Activated CD4-positive, alpha-beta T cell treated with anti-CD3 and anti-CD28 coated beads, Interleukin-2, amount 10 ng/mL, durations not matched to agents 7 days and 5 days (primary cell): ENCODE results near the gene FAM163B. TPM values are rescaled to one million over a fixed set of nuclear protein-coding genes. Genes with fewer than 3 reads are reported as not detected.
"Not testable (repeated sequence)": the region's sequence is repeated elsewhere in the genome, so short reads cannot be mapped to it uniquely, and the experiment has no call there.

Source experiments
- CTCF ChIA-PET: fragments of 350-600 bp; sonication (Branson Sonifier 250); formaldehyde crosslinking; loops from one replicate; lab custom pipeline; 2021; ENCODE audit warnings: antibody characterized with exemption; lab: Charles Lee
- POLR2A ChIA-PET: fragments of 350-600 bp; sonication (Branson Sonifier 250); formaldehyde crosslinking; loops from one replicate; lab custom pipeline; 2021; ENCODE audit warnings: antibody characterized with exemption; lab: Charles Lee
- DNase-seq: peaks from one replicate; pipeline ENCODE4 v3.0.0-alpha.2; 2020
- H3K27ac Mint-ChIP-seq: one replicate; pipeline ENCODE4 v1.8.0; 2021; ENCODE audit warnings: mild to moderate bottlenecking, moderate library complexity, mixed read lengths
- H3K27me3 Mint-ChIP-seq: one replicate; pipeline ENCODE4 v1.8.0; 2021; ENCODE audit warnings: mixed read lengths
- H3K36me3 Mint-ChIP-seq: one replicate; pipeline ENCODE4 v1.8.0; 2021; ENCODE audit warnings: low read depth, mixed read lengths
- H3K4me1 Mint-ChIP-seq: one replicate; pipeline ENCODE4 v1.8.0; 2021; ENCODE audit warnings: mixed read lengths
- H3K4me3 Mint-ChIP-seq: one replicate; pipeline ENCODE4 v1.8.0; 2021; ENCODE audit warnings: mild to moderate bottlenecking, moderate library complexity, mixed read lengths
- H3K9me3 Mint-ChIP-seq: one replicate; pipeline ENCODE4 v1.8.0; 2021; ENCODE audit warnings: mixed read lengths
- total RNA-seq, 2 experiments: library from RNA; stranded (reverse); gene quantifications; one replicate each; pipeline ENCODE4 v1.2.3, GENCODE V29; 2021

FAM163B gene
- total RNA-seq, 2 experiments from 2014 or later, result not detected

- DNase-seq, result no peak
- H3K4me3 Mint-ChIP-seq, result no peak overlapping the region
- POLR2A ChIA-PET, result no interaction called here
- no peaks in the 10 kb centered on the region for H3K4me1 Mint-ChIP-seq
- CTCF ChIA-PET, result no interaction called here
- H3K9me3 Mint-ChIP-seq, result no peaks in the 10 kb centered on the region
- no peaks in the 10 kb centered on the region for H3K27me3 Mint-ChIP-seq
- no peaks in the 10 kb centered on the region for H3K36me3 Mint-ChIP-seq
- no peak overlapping the region for H3K27ac Mint-ChIP-seq
These were observed 39.9 kb downstream of the FAM163B start for GRCh38 chr9:133569121-133569785.

DNA sequence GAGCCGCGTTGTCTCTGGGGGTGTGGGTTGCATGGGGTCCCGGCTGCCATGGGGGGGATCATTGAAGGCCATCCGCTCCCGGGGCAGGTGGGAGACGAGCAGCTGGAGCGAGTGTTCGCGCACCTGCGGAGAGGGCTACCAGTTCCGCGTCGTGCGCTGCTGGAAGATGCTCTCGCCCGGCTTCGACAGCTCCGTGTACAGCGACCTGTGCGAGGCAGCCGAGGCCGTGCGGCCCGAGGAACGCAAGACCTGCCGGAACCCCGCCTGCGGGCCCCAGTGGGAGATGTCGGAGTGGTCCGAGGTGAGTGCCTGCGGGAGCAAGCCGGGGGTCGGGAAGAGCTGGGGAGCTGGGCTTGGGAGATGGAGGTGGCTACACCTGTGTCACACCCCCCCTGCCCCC lies 41.0 kb downstream of the FAM163B start:
- Mint-ChIP-seq H3K36me3 (no peaks in the 10 kb centered on the region), H3K4me1 (no peaks in the 10 kb centered on the region), H3K27ac (no peak overlapping the region), H3K27me3 (no peaks in the 10 kb centered on the region), H3K4me3 (no peak overlapping the region), H3K9me3 (no peaks in the 10 kb centered on the region)
- ChIA-PET POLR2A (no interaction called here), CTCF (no interaction called here)
- DNase-seq, result no peak

DNA sequence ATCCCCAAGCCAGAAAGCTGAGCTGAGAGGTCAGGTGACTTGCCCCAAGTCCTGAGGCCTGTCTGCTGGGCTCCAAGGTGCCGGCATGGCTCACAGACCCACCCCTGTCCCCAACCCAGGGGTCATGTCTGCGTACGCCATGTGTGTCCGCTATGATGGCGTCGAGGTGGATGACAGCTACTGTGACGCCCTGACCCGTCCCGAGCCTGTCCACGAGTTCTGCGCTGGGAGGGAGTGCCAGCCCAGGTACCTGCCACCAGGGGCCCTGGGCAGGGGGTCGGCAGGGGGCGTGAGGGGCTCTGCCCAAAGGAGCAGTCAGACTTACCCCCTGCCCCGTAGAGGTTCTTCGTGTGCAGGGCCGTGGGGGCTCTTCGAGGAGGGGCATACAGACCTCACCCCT lies 42.4 kb downstream of the FAM163B start:
- POLR2A ChIA-PET, result no interaction called here
- Mint-ChIP-seq H3K27ac (no peak overlapping the region), H3K4me3 (no peak overlapping the region), H3K27me3 (no peaks in the 10 kb centered on the region), H3K4me1 (no peaks in the 10 kb centered on the region), H3K9me3 (no peaks in the 10 kb centered on the region), H3K36me3 (no peaks in the 10 kb centered on the region)
- DNase-seq, result no peak
- CTCF ChIA-PET, result no interaction called here

GRCh38 chr9:133566382-133566781 lies 42.8 kb downstream of the FAM163B start:
- no peaks in the 10 kb centered on the region for H3K9me3 Mint-ChIP-seq
- ChIA-PET POLR2A (no interaction called here), CTCF (no interaction called here)
- H3K27ac Mint-ChIP-seq, result no peak overlapping the region
- H3K36me3 Mint-ChIP-seq, result no peaks in the 10 kb centered on the region
- DNase-seq, result no peak
- no peaks in the 10 kb centered on the region for H3K4me1 Mint-ChIP-seq
- no peak overlapping the region for H3K4me3 Mint-ChIP-seq
- no peaks in the 10 kb centered on the region for H3K27me3 Mint-ChIP-seq

GRCh38 chr9:133564451-133565116 lies 44.6 kb downstream of the FAM163B start:
- CTCF ChIA-PET, result no interaction called here

GRCh38 chr9:133563814-133564213 lies 45.4 kb downstream of the FAM163B start:
- H3K9me3 Mint-ChIP-seq, H3K27me3 Mint-ChIP-seq, CTCF ChIA-PET, H3K4me1 Mint-ChIP-seq, H3K27ac Mint-ChIP-seq, H3K36me3 Mint-ChIP-seq, POLR2A ChIA-PET, DNase-seq, H3K4me3 Mint-ChIP-seq: not testable (repeated sequence)

More at GRCh38 chr9:133564451-133565116, 44.6 kb downstream of the FAM163B start:
- POLR2A ChIA-PET, result no interaction called here
- no peak overlapping the region for H3K27ac Mint-ChIP-seq
- H3K36me3 Mint-ChIP-seq, result no peaks in the 10 kb centered on the region
- no peaks in the 10 kb centered on the region for H3K4me1 Mint-ChIP-seq
- H3K27me3 Mint-ChIP-seq, result no peaks in the 10 kb centered on the region
- DNase-seq, result no peak
- no peak overlapping the region for H3K4me3 Mint-ChIP-seq
- no peaks in the 10 kb centered on the region for H3K9me3 Mint-ChIP-seq

GRCh38 chr9:133563291-133563796 lies 45.8 kb downstream of the FAM163B start:
- Mint-ChIP-seq H3K9me3 (no peaks in the 10 kb centered on the region), H3K4me3 (no peak overlapping the region), H3K27ac (no peak overlapping the region), H3K36me3 (no peaks in the 10 kb centered on the region), H3K4me1 (peaks cover 4% of the 10 kb centered on the region), H3K27me3 (no peaks in the 10 kb centered on the region)
- CTCF ChIA-PET, result no interaction called here
- POLR2A ChIA-PET, result no interaction called here
- DNase-seq, result no peak

- Mint-ChIP-seq H3K4me1 (peaks cover 4% of the 10 kb centered on the region), H3K4me3 (no peak overlapping the region), H3K9me3 (no peaks in the 10 kb centered on the region), H3K27me3 (no peaks in the 10 kb centered on the region), H3K27ac (no peak overlapping the region), H3K36me3 (no peaks in the 10 kb centered on the region)
- no peak for DNase-seq
- POLR2A ChIA-PET, result no interaction called here
- CTCF ChIA-PET, result no interaction called here
These were observed 46.4 kb downstream of the FAM163B start for GRCh38 chr9:133562611-133563290.

DNA sequence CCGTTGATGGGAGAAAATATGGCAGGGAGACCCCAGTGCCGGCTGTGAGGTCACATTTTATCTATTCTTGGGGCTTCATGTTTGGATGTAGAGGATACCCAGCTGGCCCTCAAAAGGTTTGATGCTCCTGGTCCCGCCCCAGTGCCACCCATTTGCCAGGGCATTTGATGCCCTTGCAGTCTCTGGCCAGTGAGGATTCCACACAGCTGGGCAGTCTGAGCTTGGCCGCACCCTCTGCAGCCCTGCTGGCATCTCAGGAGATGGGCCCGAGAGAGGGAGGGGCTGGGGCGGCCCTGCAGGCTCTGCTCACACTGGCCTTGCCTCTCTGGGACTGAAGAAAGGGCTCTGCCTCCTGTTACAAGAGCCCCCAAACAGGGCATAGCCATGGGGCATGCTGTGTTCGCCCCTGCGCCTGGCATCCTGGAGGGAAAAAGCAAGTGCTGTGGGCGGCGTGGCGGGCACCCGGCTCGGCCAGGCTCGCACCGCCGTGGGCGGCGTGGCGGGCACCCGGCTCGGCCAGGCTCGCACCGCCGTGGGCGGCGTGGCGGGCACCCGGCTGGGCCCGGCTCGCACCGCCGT lies 47.1 kb downstream of the FAM163B start:
- H3K4me3 Mint-ChIP-seq, result no peak overlapping the region
- ChIA-PET CTCF (no interaction called here), POLR2A (no interaction called here)
- no peak overlapping the region for H3K27ac Mint-ChIP-seq
- H3K36me3 Mint-ChIP-seq, result no peaks in the 10 kb centered on the region
- peaks cover 4% of the 10 kb centered on the region for H3K4me1 Mint-ChIP-seq
- H3K27me3 Mint-ChIP-seq, result no peaks in the 10 kb centered on the region
- no peak for DNase-seq
- no peaks in the 10 kb centered on the region for H3K9me3 Mint-ChIP-seq

- no peak for DNase-seq
These were observed 48.2 kb downstream of the FAM163B start for GRCh38 chr9:133560944-133561343.

GRCh38 chr9:133560311-133560710 lies 48.9 kb downstream of the FAM163B start:
- Mint-ChIP-seq H3K27ac (no peak overlapping the region), H3K27me3 (no peaks in the 10 kb centered on the region), H3K4me1 (peaks cover 4% of the 10 kb centered on the region), H3K4me3 (no peak overlapping the region), H3K9me3 (no peaks in the 10 kb centered on the region), H3K36me3 (no peaks in the 10 kb centered on the region)
- ChIA-PET POLR2A (no interaction called here), CTCF (no interaction called here)
- DNase-seq, result no peak

More at GRCh38 chr9:133560944-133561343, 48.2 kb downstream of the FAM163B start:
- CTCF ChIA-PET, result no interaction called here
- POLR2A ChIA-PET, result no interaction called here
- no peaks in the 10 kb centered on the region for H3K9me3 Mint-ChIP-seq
- no peak overlapping the region for H3K4me3 Mint-ChIP-seq
- H3K27me3 Mint-ChIP-seq, result no peaks in the 10 kb centered on the region
- H3K36me3 Mint-ChIP-seq, result no peaks in the 10 kb centered on the region
- H3K27ac Mint-ChIP-seq, result no peak overlapping the region
- peaks cover 4% of the 10 kb centered on the region for H3K4me1 Mint-ChIP-seq

DNA sequence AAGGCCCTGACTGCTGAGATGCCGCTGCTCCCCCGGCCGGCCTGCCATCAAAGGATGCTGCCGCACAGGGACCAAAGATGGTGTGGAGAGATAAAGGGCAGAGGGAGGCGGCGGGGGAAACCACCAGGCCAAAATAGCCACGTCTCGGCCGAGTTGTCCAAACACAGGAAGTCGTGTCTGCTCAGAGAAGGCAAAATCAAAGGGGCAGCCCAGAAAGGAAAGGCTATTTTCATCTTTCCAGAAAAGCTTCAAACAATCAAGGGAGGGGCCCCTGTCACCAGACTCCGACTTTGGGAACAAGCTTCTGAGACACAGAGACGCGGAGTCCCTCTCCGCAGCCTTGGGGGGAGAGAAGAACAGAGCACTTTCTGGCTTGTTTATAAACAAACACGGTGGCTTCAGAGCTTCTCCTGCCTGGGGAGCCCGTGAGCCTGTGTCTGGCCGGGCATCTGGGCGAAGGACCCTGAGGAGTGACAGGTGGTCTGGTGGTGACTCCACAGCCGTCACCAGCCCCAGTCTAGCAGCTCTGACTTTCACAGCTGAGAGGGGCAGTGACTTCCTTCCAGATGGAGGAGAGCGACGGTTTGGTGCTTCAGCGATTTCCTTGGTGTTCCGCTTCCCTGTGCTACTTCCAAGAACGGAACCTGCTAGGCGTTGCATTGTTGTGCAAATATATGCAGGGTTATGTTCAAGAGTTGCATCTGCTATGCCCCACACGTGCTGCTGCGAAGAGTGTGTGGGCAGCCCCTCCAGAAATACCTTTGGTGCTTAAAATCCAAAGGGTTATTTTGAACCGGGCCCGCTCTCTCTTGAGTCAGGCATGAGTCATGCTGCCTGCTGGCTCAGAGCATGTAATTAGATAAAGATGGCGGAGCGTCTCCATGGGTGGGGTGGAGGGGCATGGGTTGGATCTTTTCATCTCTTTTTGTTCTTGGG lies 50.7 kb downstream of the FAM163B start:
- no peak for DNase-seq
- Mint-ChIP-seq H3K4me1 (peaks cover 4% of the 10 kb centered on the region), H3K4me3 (no peak overlapping the region), H3K27me3 (no peaks in the 10 kb centered on the region), H3K9me3 (no peaks in the 10 kb centered on the region), H3K36me3 (no peaks in the 10 kb centered on the region), H3K27ac (no peak overlapping the region)
- ChIA-PET CTCF (no interaction called here), POLR2A (no interaction called here)
